Ovary (tissue), 3 donors: ENCODE data around the gene ZER1.

Experiments used
- CTCF ChIP-seq, 3 donors: fragments of 450-650 bp in 2 of 3; fragments of 200-600 bp in 1 of 3; IDR thresholded peaks; one replicate each; pipeline versions ENCODE4 v1.5.1 to v1.8.0; 2016 to 2022; ENCODE audit warnings: antibody characterized with exemption in 3 of 3, mild to moderate bottlenecking in 1 of 3
- EP300 ChIP-seq: sonication (generic); formaldehyde crosslinking; IDR thresholded peaks from one replicate; pipeline ENCODE4 v1.6.1; 2017; ENCODE audit warnings: antibody characterized with exemption
- POLR2A ChIP-seq: fragments of 450-650 bp; IDR thresholded peaks from one replicate; pipeline ENCODE4 v1.6.1; 2017; ENCODE audit warnings: antibody characterized with exemption, mild to moderate bottlenecking, moderate library complexity
- donor health status: DM: no; HTN: no; CAD: no.

GRCh38 chr9:128690684-128691034 lies 81.1 kb downstream of the ZER1 start:
- TF ChIP-seq CTCF (IDR thresholded peaks at IDR 0.05) (no peak), POLR2A (no peak), EP300 (no peak)
